CD4-positive, alpha-beta T cell treated with Interleukin-15 for 1 hour (primary cell): ENCODE measurements around the gene TP53TG5.
A peak's percentile ranks its signal among the peaks of the same experiment; 100 is the strongest.

Experiments used
- DNase-seq: peaks from one replicate; pipeline ENCODE4 v3.0.0-alpha.2; 2020

TP53TG5 gene

GRCh38 chr20:45378191-45378590, at the start of gene TP53TG5:
TSS of gene TP53TG5 (minus strand) at chr20:45378325. CDS start at chr20:45378236, 89 bp downstream.
- no peak for DNase-seq

GRCh38 chr20:45427236-45428149, 49.4 kb upstream of the TP53TG5 start:
- DNase-seq, result no peak

- no peak for DNase-seq
Measured at GRCh38 chr20:45426320-45427016, 48.3 kb upstream of the TP53TG5 start.

DNA sequence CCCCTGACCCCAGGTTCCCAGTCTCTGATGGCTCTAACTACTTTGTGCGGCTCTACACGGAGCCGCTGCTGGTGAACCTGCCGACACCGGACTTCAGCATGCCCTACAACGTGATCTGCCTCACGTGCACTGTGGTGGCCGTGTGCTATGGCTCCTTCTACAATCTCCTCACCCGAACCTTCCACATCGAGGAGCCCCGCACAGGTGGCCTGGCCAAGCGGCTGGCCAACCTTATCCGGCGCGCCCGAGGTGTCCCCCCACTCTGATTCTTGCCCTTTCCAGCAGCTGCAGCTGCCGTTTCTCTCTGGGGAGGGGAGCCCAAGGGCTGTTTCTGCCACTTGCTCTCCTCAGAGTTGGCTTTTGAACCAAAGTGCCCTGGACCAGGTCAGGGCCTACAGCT, 47.4 kb upstream of the TP53TG5 start:
- no peak for DNase-seq

GRCh38 chr20:45423700-45424099, 45.6 kb upstream of the TP53TG5 start:
- no peak for DNase-seq

DNA sequence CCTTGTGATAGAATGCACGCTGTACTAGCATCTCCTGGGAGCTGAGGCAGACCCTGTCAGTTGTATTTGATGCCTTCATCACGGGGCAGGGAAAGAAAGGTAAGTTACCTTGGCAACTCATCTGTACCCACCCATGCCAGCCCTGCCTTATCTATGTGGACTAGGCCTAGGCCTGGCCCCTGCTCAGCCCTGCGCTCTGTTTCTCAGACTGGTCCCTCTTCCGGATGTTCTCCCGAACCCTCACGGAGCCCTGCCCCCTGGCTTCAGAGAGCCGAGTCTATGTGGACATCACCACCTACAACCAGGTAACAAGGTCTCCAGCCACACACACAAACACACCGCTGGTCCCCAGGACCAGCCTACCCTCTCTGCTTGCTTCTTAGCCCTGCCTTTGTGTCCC, 42.0 kb upstream of the TP53TG5 start:
- DNase-seq, result no peak

DNA sequence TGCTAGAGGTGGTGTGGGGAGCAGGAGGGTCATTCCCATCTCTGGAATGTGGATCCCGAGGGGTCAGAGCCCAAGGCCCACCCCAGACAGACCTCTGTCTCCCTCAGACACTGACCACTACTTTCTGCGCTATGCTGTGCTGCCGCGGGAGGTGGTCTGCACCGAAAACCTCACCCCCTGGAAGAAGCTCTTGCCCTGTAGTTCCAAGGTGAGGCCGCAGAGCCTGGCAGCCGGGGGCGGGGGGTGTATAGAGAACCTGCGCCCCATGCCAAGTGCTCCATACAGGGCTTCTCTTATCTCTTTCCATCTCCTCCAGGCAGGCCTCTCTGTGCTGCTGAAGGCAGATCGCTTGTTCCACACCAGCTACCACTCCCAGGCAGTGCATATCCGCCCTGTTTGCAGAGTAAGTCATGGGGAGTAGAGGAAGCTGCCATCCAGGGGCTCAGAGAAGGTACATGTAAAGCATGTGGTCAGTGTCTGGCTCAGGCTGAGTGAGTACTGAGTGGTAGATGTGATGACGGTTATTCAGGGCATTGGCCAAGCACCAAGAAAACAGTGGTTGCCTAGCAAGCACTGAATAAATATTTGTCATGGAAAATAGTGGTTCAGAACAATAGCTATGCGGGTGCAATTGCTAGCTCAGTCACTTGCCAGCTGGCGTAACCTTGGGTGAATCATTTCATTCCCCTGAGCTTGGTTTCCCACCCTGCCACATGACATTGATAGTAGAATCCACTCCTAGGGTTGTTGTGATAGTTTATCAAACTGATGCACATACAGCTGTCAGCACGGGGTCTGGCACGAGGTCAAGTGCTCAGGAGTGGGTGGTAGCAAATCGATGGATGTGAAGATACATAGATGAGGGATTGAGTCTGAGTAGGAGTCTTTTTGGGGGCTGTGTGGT, 41.3 kb upstream of the TP53TG5 start:
- peak; percentile 37 for DNase-seq

- no peak for DNase-seq
Measured at GRCh38 chr20:45416917-45417316, 38.8 kb upstream of the TP53TG5 start.

DNA sequence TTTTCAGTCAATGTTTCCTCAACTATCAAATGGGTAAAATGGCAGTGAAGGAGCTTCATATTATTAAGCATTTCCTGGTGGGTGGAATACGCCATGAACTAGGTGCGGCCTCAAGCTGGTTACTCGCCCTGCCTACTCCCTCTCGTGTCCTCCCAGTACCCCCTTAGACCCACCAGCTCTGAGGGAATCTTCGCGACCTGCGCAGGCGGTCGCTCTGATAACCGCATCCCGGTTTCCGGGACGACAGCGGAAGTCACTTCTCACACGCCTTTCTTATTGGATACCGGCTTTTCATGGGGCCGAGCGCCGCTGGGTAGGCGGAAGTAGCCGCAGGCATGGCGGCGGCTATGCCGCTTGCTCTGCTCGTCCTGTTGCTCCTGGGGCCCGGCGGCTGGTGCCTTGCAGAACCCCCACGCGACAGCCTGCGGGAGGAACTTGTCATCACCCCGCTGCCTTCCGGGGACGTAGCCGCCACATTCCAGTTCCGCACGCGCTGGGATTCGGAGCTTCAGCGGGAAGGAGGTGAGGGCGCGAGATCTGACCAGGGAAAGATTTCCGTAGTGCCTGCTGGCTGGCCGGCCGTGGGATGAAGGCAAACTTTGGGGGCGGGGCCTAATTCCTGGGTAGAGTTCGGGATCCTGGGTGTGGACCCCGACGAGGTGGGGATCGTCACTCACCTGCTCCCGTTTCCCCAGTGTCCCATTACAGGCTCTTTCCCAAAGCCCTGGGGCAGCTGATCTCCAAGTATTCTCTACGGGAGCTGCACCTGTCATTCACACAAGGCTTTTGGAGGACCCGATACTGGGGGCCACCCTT, 37.9 kb upstream of the TP53TG5 start, which contains the start of gene PIGT:
Gene PIGT (plus strand): TSS at position 320 of the 816 bp plus-strand sequence. CDS start 16 bp downstream, at position 336.
- peak; percentile 91 for DNase-seq

DNA sequence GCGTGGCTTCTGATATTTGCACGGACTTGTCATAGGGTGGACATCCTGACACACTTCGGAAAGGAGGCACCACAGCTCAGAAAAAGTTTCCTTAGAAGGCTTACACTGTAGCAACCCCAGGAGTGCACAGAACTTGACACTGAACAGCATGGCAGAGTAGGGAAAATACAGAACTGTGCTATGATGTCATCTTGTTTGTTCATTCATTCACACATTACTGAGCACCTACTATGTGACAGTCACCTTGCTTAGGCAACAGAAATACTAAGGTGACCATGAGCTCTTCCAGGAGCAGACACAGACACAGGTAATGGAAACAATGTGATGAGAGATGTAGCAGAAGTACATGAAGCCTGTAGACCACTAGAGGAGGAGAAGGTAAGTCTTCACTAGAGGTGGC, 35.4 kb upstream of the TP53TG5 start:
- no peak for DNase-seq

GRCh38 chr20:45412653-45413052, 34.5 kb upstream of the TP53TG5 start:
- DNase-seq, result no peak

DNA sequence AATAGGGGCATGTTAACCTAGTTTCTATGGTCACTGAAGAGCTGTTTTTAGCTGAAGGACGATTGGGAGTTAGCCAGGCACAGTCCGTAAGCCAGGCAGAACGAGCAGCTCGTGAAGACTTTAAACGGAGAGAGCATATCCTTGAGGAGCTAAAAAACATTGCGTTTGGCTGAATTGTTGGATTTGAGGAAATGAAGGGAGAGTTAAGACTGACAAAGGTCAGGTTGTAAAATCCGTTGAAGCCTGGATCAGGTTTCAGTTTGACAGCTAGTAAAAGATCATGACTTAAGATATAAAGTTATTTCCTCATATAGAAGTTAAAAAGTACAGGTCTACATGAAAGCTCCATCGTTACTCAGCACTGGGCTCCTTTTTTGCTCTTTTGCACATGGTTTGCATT, 32.8 kb upstream of the TP53TG5 start:
- no peak for DNase-seq

DNA sequence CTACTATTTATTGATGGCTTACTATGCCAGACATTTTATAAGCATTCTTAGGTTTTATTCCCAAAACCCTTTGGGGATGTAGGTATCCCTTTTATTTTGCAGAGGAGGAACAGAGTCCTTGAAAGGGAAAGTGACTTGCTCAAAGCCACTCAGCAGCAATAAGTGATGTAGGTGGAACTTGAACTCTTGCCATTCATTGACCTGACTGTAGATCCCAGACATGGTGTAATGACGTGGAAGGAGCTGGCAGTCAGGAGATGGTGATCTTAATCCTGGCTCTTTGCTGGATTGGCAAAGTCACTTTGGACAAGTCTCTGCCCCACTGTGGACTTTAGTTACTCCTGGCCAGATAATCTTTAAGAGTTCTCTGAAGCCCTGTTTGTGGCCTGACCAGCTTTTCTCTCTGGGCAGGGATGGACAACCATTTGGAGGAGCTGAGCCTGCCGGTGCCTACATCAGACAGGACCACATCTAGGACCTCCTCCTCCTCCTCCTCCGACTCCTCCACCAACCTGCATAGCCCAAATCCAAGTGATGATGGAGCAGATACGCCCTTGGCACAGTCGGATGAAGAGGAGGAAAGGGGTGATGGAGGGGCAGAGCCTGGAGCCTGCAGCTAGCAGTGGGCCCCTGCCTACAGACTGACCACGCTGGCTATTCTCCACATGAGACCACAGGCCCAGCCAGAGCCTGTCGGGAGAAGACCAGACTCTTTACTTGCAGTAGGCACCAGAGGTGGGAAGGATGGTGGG, 31.6 kb upstream of the TP53TG5 start:
- DNase-seq, result no peak

- peak; percentile 30 for DNase-seq
Measured at GRCh38 chr20:45408646-45409213, 30.6 kb upstream of the TP53TG5 start.

- DNase-seq, result no peak
Measured at GRCh38 chr20:45407783-45408645, 29.9 kb upstream of the TP53TG5 start, which contains the start of gene DBNDD2. TSS of gene DBNDD2 (plus strand) at chr20:45408289. CDS start at chr20:45408468, 179 bp downstream.

DNA sequence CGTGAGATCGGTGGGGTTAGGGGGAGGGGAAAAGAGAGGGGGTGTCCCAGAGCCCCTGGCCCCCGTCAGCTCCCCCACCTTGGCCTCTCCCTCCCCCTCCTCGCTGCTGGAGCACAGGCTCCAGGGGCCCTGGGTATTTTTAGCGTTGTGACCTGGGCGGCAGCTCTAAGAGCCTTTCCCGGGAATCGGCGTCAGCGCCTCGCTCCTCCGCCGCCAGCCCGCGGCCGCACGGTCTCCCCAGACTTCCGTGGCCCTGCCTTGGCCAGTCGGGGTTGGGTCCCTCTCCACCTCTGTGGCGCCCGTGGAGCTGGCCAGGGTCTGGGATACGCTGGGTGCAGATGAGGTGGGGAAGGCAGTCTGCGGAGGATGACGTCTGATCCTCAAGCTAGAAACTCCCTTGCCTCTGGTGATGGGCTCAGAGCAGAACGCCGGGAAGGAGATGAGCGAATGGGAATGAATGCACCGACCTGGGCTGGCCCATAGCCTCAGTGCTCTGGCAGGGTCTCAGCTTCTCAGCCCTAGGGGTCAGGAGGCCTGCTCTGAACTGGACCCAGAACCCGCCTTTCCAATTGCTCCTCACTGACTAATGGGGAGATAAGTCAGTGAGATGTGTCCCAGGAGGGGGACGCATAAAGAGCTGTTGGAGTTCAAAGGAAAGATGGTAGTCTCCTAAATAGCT, 29.1 kb upstream of the TP53TG5 start:
- DNase-seq, result no peak

GRCh38 chr20:45406260-45407066, 28.3 kb upstream of the TP53TG5 start:
- peak; percentile 40 for DNase-seq

- no peak for DNase-seq
Measured at GRCh38 chr20:45405571-45406259, 27.6 kb upstream of the TP53TG5 start.
